HepG2 (cell line): ENCODE measurements around the gene SACS. TPM values are rescaled to one million over a fixed set of nuclear protein-coding genes. Genes with fewer than 3 reads are reported as not detected.

Experiments used
- ATAC-seq: fragments of 200-7000 bp; cut with Tn5 transposase; 3 replicates; pipeline ENCODE4 v1.9.1; 2020; ENCODE audit warnings: mild to moderate bottlenecking, moderate library complexity
- BruUV-seq: library from RNA; stranded (reverse); fragments of 400-500 nt; replicated peaks from 2 replicates; lab custom pipeline; 2021; lab: Mats Ljungman, UMichigan
- CTCF ChIA-PET: fragments of 300-600 bp; formaldehyde crosslinking; extraction: SDS; loops from one replicate; lab custom pipeline; 2021; ENCODE audit warnings: low total read pairs, inconsistent platforms, low intra/inter-chr PET ratio; lab: Yijun Ruan, JAX
- POLR2A ChIA-PET: fragments of 350-600 bp; sonication (Branson Sonifier 250); formaldehyde crosslinking; loops from one replicate; lab custom pipeline; 2020; ENCODE audit warnings: antibody characterized with exemption, inconsistent platforms; lab: Yijun Ruan, JAX
- DNase-seq: peaks from one replicate; pipeline ENCODE4 v3.0.0-alpha.2; 2015; ENCODE audit warnings: low spot score
- FAIRE-seq: peaks from 3 replicates; lab custom pipeline; 2011; peaks lifted over from hg19 to GRCh38; lab: Jason Lieb, UNC
- H2AFZ ChIP-seq: one replicate; pipeline ENCODE4 v1.6.1; 2011; ENCODE audit warnings: low read length, inconsistent platforms
- H3K27ac ChIP-seq: fragments of 300-600 bp; 3 replicates; pipeline ENCODE4 v1.8.0; 2011; ENCODE audit warnings: mixed run types, mild to moderate bottlenecking, mixed read lengths, low read length, inconsistent platforms; ENCODE audit not compliant: insufficient read depth; ENCODE audit errors: extremely low read length
- H3K27me3 ChIP-seq, 2 experiments: fragments of 200-600 bp in 1 of 2; 2 replicates in 1 of 2; 3 replicates in 1 of 2; pipeline versions ENCODE4 v1.6.0 to v1.8.0; 2011; ENCODE audit warnings: low read length in 2 of 2, mild to moderate bottlenecking in 2 of 2, moderate library complexity in 2 of 2, inconsistent platforms in 1 of 2; ENCODE audit not compliant: insufficient read depth in 2 of 2, control insufficient read depth in 1 of 2
- H3K36me3 ChIP-seq, 2 experiments: fragments of 200-600 bp in 1 of 2; replicated peaks in 1 of 2; 2 replicates in 1 of 2; 3 replicates in 1 of 2; pipeline versions ENCODE4 v1.5.1 to v1.8.0; 2011; ENCODE audit warnings: low read length in 2 of 2, inconsistent platforms in 1 of 2; ENCODE audit not compliant: insufficient read depth in 2 of 2, control insufficient read depth in 1 of 2
- H3K4me1 ChIP-seq: 2 replicates; pipeline ENCODE4 v1.5.1; 2012; ENCODE audit warnings: low read length, inconsistent platforms; ENCODE audit not compliant: insufficient read depth
- H3K4me2 ChIP-seq: 2 replicates; pipeline ENCODE4 v1.6.0; 2011; ENCODE audit warnings: low read depth, low read length, inconsistent platforms
- H3K4me3 ChIP-seq, 3 experiments: fragments of 200-600 bp in 1 of 3; sonication (generic), shearing (Covaris generic) in 1 of 3; replicated peaks in 1 of 3; 2 replicates each; pipeline ENCODE4 v1.5.1; 2011 to 2016; ENCODE audit warnings: low read length in 3 of 3, inconsistent platforms in 2 of 3, low read depth in 2 of 3, mild to moderate bottlenecking in 2 of 3, control low read depth in 1 of 3, mixed read lengths in 1 of 3; ENCODE audit not compliant: insufficient read depth in 1 of 3
- H3K79me2 ChIP-seq: one replicate; pipeline ENCODE4 v1.6.1; 2011; ENCODE audit warnings: low read length, inconsistent platforms; ENCODE audit not compliant: insufficient read depth
- H3K9ac ChIP-seq: 2 replicates; pipeline ENCODE4 v1.6.0; 2011; ENCODE audit warnings: mild to moderate bottlenecking, low read depth, low read length, inconsistent platforms; ENCODE audit not compliant: insufficient read depth
- H3K9me3 ChIP-seq: 2 replicates; pipeline ENCODE4 v1.5.1; 2012; ENCODE audit warnings: mild to moderate bottlenecking, low read length
- H4K20me1 ChIP-seq: 2 replicates; pipeline ENCODE4 v1.6.0; 2011; ENCODE audit warnings: inconsistent platforms, mild to moderate bottlenecking, low read length, moderate library complexity; ENCODE audit not compliant: insufficient read depth
- ATAD3A ChIP-seq: sonication (generic); formaldehyde crosslinking; IDR thresholded peaks from 2 replicates; pipeline ENCODE4 v1.4.0; 2020; ENCODE audit warnings: missing genetic modification reagents
- CCDC6 ChIP-seq: sonication (generic); formaldehyde crosslinking; IDR thresholded peaks from 2 replicates; pipeline ENCODE4 v1.8.1; 2022; ENCODE audit warnings: mild to moderate bottlenecking, missing genetic modification reagents, moderate library complexity
- GPBP1L1 ChIP-seq: sonication (generic); formaldehyde crosslinking; IDR thresholded peaks from 2 replicates; pipeline ENCODE4 v1.5.0; 2020; ENCODE audit warnings: mild to moderate bottlenecking, missing genetic modification reagents
- IKZF4 ChIP-seq: sonication (generic); formaldehyde crosslinking; IDR thresholded peaks from 2 replicates; pipeline ENCODE4 v1.5.1; 2020; ENCODE audit warnings: borderline replicate concordance, mild to moderate bottlenecking, low read depth, missing genetic modification reagents; ENCODE audit errors: not compliant biosample characterization
- IKZF5 ChIP-seq: IDR thresholded peaks from 2 replicates; pipeline ENCODE4 v1.6.1; 2018; ENCODE audit warnings: missing genetic modification reagents, mild to moderate bottlenecking, missing compliant biosample characterization
- NKX3-1 ChIP-seq: sonication (generic); formaldehyde crosslinking; IDR thresholded peaks from 2 replicates; pipeline ENCODE4 v1.5.0; 2020; ENCODE audit warnings: missing genetic modification reagents
- RBAK ChIP-seq: sonication (generic); formaldehyde crosslinking; IDR thresholded peaks from 2 replicates; pipeline ENCODE4 v1.5.1; 2020; ENCODE audit warnings: mild to moderate bottlenecking, missing genetic modification reagents
- ZBTB39 ChIP-seq: sonication (generic); formaldehyde crosslinking; IDR thresholded peaks from 2 replicates; pipeline ENCODE4 v1.5.0; 2020; ENCODE audit warnings: missing genetic modification reagents
- ZNF33B ChIP-seq: sonication (generic); formaldehyde crosslinking; IDR thresholded peaks from 2 replicates; pipeline ENCODE4 v1.5.1; 2020; ENCODE audit warnings: mild to moderate bottlenecking, missing genetic modification reagents
- ZNF430 ChIP-seq: sonication (generic); formaldehyde crosslinking; IDR thresholded peaks from 2 replicates; pipeline ENCODE4 v1.9.0; 2021; ENCODE audit warnings: mild to moderate bottlenecking, missing genetic modification reagents
- ZNF451 ChIP-seq: sonication (generic); formaldehyde crosslinking; IDR thresholded peaks from 2 replicates; pipeline ENCODE4 v1.5.0; 2020; ENCODE audit warnings: mild to moderate bottlenecking, missing genetic modification reagents
- ZNF639 ChIP-seq: conservative IDR thresholded peaks from 2 replicates; pipeline ENCODE4 v1.6.1; 2018; ENCODE audit warnings: missing genetic modification reagents
- ZSCAN20 ChIP-seq: sonication (generic); formaldehyde crosslinking; IDR thresholded peaks from 2 replicates; pipeline ENCODE4 v1.4.0; 2020; ENCODE audit warnings: missing genetic modification reagents, mild to moderate bottlenecking, borderline replicate concordance
- WGBS: methylation state at CpG from one replicate; pipeline ENCODE4 v1.1.6; 2017; ENCODE audit warnings: low lambda C conversion rate; 5-methylcytosine and 5-hydroxymethylcytosine counted together
- in situ Hi-C: cut with HindIII; loops from 2 replicates; pipeline ENCODE4 v1.10.0; 2017; ENCODE audit warnings: low pct_unique_long_range_greater_than_20kb; ENCODE audit not compliant: extremely low pct_ligation_motif_present
- intact Hi-C: fragments of 100-400 bp; cut with micrococcal nuclease; formaldehyde crosslinking; loops from one replicate; pipeline ENCODE4 v1.10.0; 2022; ENCODE audit not compliant: unreplicated experiment
- polyA plus RNA-seq, 8 experiments: library from polyadenylated mRNA; depleted of rRNA in 3 of 8; stranded (reverse) in 7 of 8; unstranded in 1 of 8; fragments of >200 nt; fragmentation: Illumina TruSeq in 4 of 8; extraction: Trizol in 4 of 8; gene quantifications; 2 replicates each; pipeline versions ENCODE4 v1.2.1 to v1.2.3, GENCODE V29; 2011 to 2016; ENCODE audit warnings: low read depth in 4 of 8, missing spikeins in 1 of 8, mixed read lengths in 1 of 8; ENCODE audit not compliant: insufficient read depth in 1 of 8
- total RNA-seq, 5 experiments: library from RNA; depleted of rRNA; stranded (reverse); fragments of >200 nt; fragmentation: Illumina TruSeq; extraction: Trizol; gene quantifications; 2 replicates each; pipeline ENCODE4 v1.2.3, GENCODE V29; 2016; ENCODE audit warnings: low read depth in 1 of 5

Gene SACS
- total and polyA plus RNA-seq, 2 of the 13 experiments (the other 11 are each of a cell fraction or from before 2014, with no cell fraction given): 4.0 to 15.7 TPM

GRCh38 chr13:23330356-23330755 lies 103.1 kb downstream of the SACS start:
- Histone ChIP-seq H4K20me1 (no peaks in the 10 kb centered on the region), H3K4me1 (0 out of 2 replicates have a peak, but pooled peaks cover 4% of the 10 kb centered on the region), H3K27ac (no peak overlapping the region), H3K27me3 (no peaks in the 10 kb centered on the region), H3K36me3 (no peaks in the 10 kb centered on the region), H3K9me3 (no peaks in the 10 kb centered on the region), H3K9ac (no peak overlapping the region), H3K79me2 (no peaks in the 10 kb centered on the region), H2AFZ (no peak overlapping the region), H3K4me2 (no peak overlapping the region), H3K4me3 (no peak overlapping the region)
- ChIA-PET CTCF (no interaction called here), POLR2A (no interaction called here)
- intact Hi-C loops: no loop called here
- WGBS: 95% methylated on average over 6 of the region's 6 CpGs
- BruUV-seq: no TSS peak
- FAIRE-seq (no peak), ATAC-seq (no peak), DNase-seq (no peak)
- in situ Hi-C loops: no loop called here
- TF ChIP-seq ZNF451 (CRISPR knock-in tag) (no peak), ATAD3A (CRISPR knock-in tag) (no peak), ZBTB39 (no peak), ZNF639 (CRISPR knock-in tag) (no peak), ZNF33B (CRISPR knock-in tag) (no peak), IKZF5 (CRISPR knock-in tag) (no peak), NKX3-1 (no peak), CCDC6 (no peak), GPBP1L1 (no peak), RBAK (CRISPR knock-in tag) (no peak), ZNF430 (CRISPR knock-in tag) (no peak), IKZF4 (CRISPR knock-in tag) (no peak), ZSCAN20 (CRISPR knock-in tag) (no peak)
